ENCODE results near the gene CHD9. TPM values are rescaled to one million over a fixed set of nuclear protein-coding genes. Genes with fewer than 3 reads are reported as not detected.
A peak's percentile ranks its signal among the peaks of the same experiment; 100 is the strongest.

Gene CHD9
- total RNA-seq, 1 donor from 2014 or later: 86.0 TPM

DNA sequence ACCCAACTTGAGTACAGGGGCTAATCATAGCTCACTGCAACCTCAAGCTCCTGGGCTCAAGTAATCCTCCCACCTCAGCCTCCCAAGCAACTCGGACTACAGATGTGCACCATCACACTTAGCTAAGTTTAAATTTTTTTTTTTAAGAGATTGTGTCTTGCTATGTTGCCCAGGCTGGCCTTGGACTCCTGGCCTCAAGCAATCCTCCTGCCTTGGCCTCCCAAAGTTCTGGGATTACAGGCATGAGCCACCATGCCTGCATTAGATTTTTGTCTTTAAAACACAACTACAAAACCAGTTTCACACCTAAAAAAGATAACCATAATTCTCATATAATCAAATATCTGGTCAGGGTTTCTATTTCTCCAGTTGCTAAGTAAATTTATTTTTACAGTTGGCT is 147.1 kb downstream of the CHD9 start:
- H3K4me1 Mint-ChIP-seq: peaks cover 15% of the 10 kb centered on the region
- Histone ChIP-seq H3K36me3 (peaks cover 3% of the 10 kb centered on the region), H4K20me1 (ENCODE audit: low read depth) (no peaks in the 10 kb centered on the region), H3K4me2 (no peak overlapping the region), H3K79me2 (ENCODE audit: low read depth) (peaks cover 7% of the 10 kb centered on the region), H3F3A (ENCODE audit: low read depth) (no peaks in the 10 kb centered on the region), H2AFZ (replicated peaks) (no peak overlapping the region), H3K27ac (no peak overlapping the region), H3K27me3 (no peaks in the 10 kb centered on the region), H3K9ac (no peak overlapping the region), H3K4me3 (no peak overlapping the region), H3K4me1 (peaks cover 3% of the 10 kb centered on the region), H3K9me3 (ENCODE audit: low read depth) (peaks cover 9% of the 10 kb centered on the region)
- no peaks in the 10 kb centered on the region for H3K27me3 Mint-ChIP-seq (ENCODE audit: insufficient read depth, low read depth)
- no peak for DNase-seq (ENCODE audit: low spot score)
- peaks cover 14% of the 10 kb centered on the region for H3K9me3 Mint-ChIP-seq
- H3K4me3 Mint-ChIP-seq: no peak overlapping the region
- H3K36me3 Mint-ChIP-seq: peaks cover 15% of the 10 kb centered on the region
- TF ChIP-seq, protein P1, sequence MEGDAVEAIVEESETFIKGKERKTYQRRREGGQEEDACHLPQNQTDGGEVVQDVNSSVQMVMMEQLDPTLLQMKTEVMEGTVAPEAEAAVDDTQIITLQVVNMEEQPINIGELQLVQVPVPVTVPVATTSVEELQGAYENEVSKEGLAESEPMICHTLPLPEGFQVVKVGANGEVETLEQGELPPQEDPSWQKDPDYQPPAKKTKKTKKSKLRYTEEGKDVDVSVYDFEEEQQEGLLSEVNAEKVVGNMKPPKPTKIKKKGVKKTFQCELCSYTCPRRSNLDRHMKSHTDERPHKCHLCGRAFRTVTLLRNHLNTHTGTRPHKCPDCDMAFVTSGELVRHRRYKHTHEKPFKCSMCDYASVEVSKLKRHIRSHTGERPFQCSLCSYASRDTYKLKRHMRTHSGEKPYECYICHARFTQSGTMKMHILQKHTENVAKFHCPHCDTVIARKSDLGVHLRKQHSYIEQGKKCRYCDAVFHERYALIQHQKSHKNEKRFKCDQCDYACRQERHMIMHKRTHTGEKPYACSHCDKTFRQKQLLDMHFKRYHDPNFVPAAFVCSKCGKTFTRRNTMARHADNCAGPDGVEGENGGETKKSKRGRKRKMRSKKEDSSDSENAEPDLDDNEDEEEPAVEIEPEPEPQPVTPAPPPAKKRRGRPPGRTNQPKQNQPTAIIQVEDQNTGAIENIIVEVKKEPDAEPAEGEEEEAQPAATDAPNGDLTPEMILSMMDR (IDR thresholded peaks at IDR 0.05): no peak
- TF ChIP-seq EZH2 (IDR thresholded peaks at IDR 0.05) (no peak), EZH2phosphoT487 (IDR thresholded peaks at IDR 0.05) (no peak)
- no peak overlapping the region for H3K27ac Mint-ChIP-seq

DNA sequence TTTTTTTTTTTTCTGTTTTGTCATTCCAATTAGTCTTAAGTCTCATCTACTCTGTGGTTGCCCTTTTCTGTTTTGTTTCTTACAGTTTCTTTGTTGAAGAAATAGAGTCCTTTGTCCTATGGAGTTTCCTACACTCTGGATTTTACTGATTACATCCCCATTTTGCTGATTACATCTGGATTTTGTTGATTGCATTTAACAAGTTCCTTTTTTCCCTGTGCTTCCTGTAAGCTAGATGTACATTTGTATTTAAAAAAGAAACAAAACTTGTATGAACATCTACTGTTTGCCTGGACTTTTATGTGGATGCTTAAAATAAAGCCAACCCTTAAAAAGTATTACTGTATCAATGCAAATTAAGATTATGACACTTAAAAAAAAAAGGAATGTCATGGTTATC is 147.6 kb downstream of the CHD9 start:
- Histone ChIP-seq H3K4me3 (no peak overlapping the region), H3K79me2 (ENCODE audit: low read depth) (peaks cover 10% of the 10 kb centered on the region), H3K4me1 (peaks cover 7% of the 10 kb centered on the region)

DNA sequence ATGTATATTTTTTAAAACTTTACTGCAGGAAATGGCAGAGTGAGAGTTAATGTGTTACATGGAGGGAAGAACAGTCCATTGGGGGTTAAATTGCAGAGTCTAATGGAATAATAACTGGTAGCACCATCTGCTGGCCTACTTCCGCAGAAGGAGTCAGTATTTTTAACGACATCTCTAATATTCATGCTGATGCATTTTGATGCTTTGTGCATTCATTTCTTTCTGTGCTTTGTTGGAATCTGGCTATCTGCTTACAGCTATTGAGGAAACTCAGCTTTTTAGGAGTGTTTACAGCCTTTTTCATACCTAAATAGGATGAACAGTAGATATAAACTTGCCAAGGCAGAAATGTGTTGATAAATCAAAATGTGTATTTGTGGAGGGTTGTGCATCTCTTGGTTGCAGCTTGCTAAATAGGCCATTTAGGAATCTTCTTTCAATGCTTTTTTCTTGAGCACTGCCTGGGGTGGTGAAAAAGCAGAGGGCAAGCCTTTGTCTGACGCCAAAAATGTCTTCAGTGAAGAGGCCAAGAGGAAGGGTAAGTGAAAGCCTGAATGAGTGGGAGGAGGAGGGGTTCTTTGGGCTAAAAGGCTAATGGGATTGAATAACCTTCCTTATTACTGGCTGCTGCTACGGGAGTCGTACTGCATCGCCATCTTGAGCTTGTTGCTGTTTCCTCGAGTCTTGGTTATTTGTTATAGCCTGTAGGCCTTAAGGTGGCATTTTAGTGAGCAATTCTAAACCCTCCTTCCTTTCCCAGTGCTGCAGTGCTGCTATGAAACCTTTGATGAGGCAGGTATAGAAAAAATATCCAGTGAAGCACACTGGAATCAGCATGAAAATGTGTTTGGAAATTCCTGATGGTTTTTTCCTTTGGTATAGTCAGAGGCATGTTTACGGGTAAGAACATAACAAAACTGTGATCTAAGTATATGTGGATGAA is 153.3 kb downstream of the CHD9 start:
- peak overlapping the region; percentile 100 for H3K27ac Mint-ChIP-seq
- peak overlapping the region; percentile 74 for H3K9ac ChIP-seq
- peak overlapping the region; percentile 97 for H3K27ac ChIP-seq
- no peaks in the 10 kb centered on the region for H3K27me3 ChIP-seq
- DNase-seq (ENCODE audit: low spot score): peak; percentile 86
- peaks cover 4% of the 10 kb centered on the region for H3K9me3 Mint-ChIP-seq
- peak overlapping the region; percentile 77 for H3K4me3 ChIP-seq
- H4K20me1 ChIP-seq (ENCODE audit: low read depth): peaks cover 7% of the 10 kb centered on the region
- peaks cover 59% of the 10 kb centered on the region for H3K79me2 ChIP-seq (ENCODE audit: low read depth)
- peak overlapping the region; percentile 96 for H2AFZ ChIP-seq (replicated peaks)
- peak overlapping the region; percentile 96 for H3K4me3 Mint-ChIP-seq
- no peaks in the 10 kb centered on the region for H3K27me3 Mint-ChIP-seq (ENCODE audit: insufficient read depth, low read depth)
- TF ChIP-seq EZH2phosphoT487 (IDR thresholded peaks at IDR 0.05) (no peak), EZH2 (IDR thresholded peaks at IDR 0.05) (no peak)
- TF ChIP-seq, protein P1 (IDR thresholded peaks at IDR 0.05): peak; percentile 64
- peaks cover 11% of the 10 kb centered on the region for H3K36me3 ChIP-seq
- no peaks in the 10 kb centered on the region for H3K9me3 ChIP-seq (ENCODE audit: low read depth)
- H3F3A ChIP-seq (ENCODE audit: low read depth): peaks cover 17% of the 10 kb centered on the region
- H3K4me2 ChIP-seq: peak overlapping the region; percentile 93
- H3K4me1 Mint-ChIP-seq: peaks cover 39% of the 10 kb centered on the region
- peaks cover 27% of the 10 kb centered on the region for H3K4me1 ChIP-seq
- H3K36me3 Mint-ChIP-seq: peaks cover 22% of the 10 kb centered on the region

More for the DNA sequence above, 147.6 kb downstream of the CHD9 start:
- Histone ChIP-seq H3K4me2 (no peak overlapping the region), H3K9me3 (ENCODE audit: low read depth) (peaks cover 9% of the 10 kb centered on the region), H3K27ac (no peak overlapping the region), H4K20me1 (ENCODE audit: low read depth) (no peaks in the 10 kb centered on the region), H3K9ac (no peak overlapping the region), H3K36me3 (peaks cover 3% of the 10 kb centered on the region), H2AFZ (replicated peaks) (no peak overlapping the region), H3F3A (ENCODE audit: low read depth) (peaks cover under 1% of the 10 kb centered on the region), H3K27me3 (no peaks in the 10 kb centered on the region)
- Mint-ChIP-seq H3K4me3 (no peak overlapping the region), H3K9me3 (peaks cover 14% of the 10 kb centered on the region), H3K27ac (no peak overlapping the region), H3K27me3 (ENCODE audit: insufficient read depth, low read depth) (no peaks in the 10 kb centered on the region), H3K36me3 (peaks cover 15% of the 10 kb centered on the region), H3K4me1 (peaks cover 17% of the 10 kb centered on the region)
- TF ChIP-seq EZH2 (IDR thresholded peaks at IDR 0.05): no peak
- TF ChIP-seq, protein P1 (IDR thresholded peaks at IDR 0.05): no peak
- TF ChIP-seq EZH2phosphoT487 (IDR thresholded peaks at IDR 0.05): no peak
- no peak for DNase-seq (ENCODE audit: low spot score)
